DOHH2 (cell line): Measurements from ENCODE around the gene CLK2.
A peak's percentile ranks its signal among the peaks of the same experiment; 100 is the strongest.

Experiments
- H3F3A ChIP-seq: fragments of 200-600 bp; sonication (generic), shearing (Covaris generic); 2 replicates; pipeline ENCODE4 v1.6.0; 2016; ENCODE audit warnings: antibody characterized with exemption, mild to moderate bottlenecking; ENCODE audit not compliant: control insufficient read depth, insufficient read depth
- H3K27ac ChIP-seq: fragments of 200-600 bp; sonication (generic); 2 replicates; pipeline ENCODE4 v1.5.1; 2014; ENCODE audit warnings: low read depth, mild to moderate bottlenecking, low read length, moderate library complexity
- H3K27me3 ChIP-seq: fragments of 200-600 bp; sonication (generic); 2 replicates; pipeline ENCODE4 v1.6.1; 2014; ENCODE audit warnings: mild to moderate bottlenecking, low read length, mixed read lengths; ENCODE audit not compliant: control insufficient read depth
- H3K36me3 ChIP-seq: fragments of 200-600 bp; sonication (generic); 2 replicates; pipeline ENCODE4 v1.6.1; 2014; ENCODE audit warnings: mild to moderate bottlenecking, low read length, moderate library complexity, mixed read lengths; ENCODE audit not compliant: control insufficient read depth
- H3K4me1 ChIP-seq: fragments of 200-600 bp; sonication (generic); 2 replicates; pipeline ENCODE4 v1.6.1; 2014; ENCODE audit warnings: mild to moderate bottlenecking, low read length, mixed read lengths; ENCODE audit not compliant: control insufficient read depth
- H3K4me2 ChIP-seq: fragments of 200-600 bp; sonication (generic); 2 replicates; pipeline ENCODE4 v1.6.0; 2014; ENCODE audit warnings: mild to moderate bottlenecking, low read length, moderate library complexity
- H3K4me3 ChIP-seq: fragments of 200-600 bp; sonication (generic); 2 replicates; pipeline ENCODE4 v1.5.1; 2014; ENCODE audit warnings: mild to moderate bottlenecking, low read length, mixed read lengths
- H3K79me2 ChIP-seq: fragments of 200-600 bp; sonication (generic); 2 replicates; pipeline ENCODE4 v1.6.1; 2014; ENCODE audit warnings: mild to moderate bottlenecking, low read length, mixed read lengths; ENCODE audit not compliant: control insufficient read depth
- H3K9me2 ChIP-seq: fragments of 200-600 bp; sonication (generic); replicated peaks from 2 replicates; pipeline ENCODE4 v1.6.1; 2014; ENCODE audit warnings: mild to moderate bottlenecking, low read length, mixed read lengths; ENCODE audit not compliant: control insufficient read depth
- H3K9me3 ChIP-seq: fragments of 200-600 bp; sonication (generic); 2 replicates; pipeline ENCODE4 v1.6.1; 2014; ENCODE audit warnings: antibody characterized with exemption, low read length, mixed read lengths; ENCODE audit not compliant: control insufficient read depth, insufficient read depth
- H4K20me1 ChIP-seq: fragments of 200-600 bp; sonication (generic); 2 replicates; pipeline ENCODE4 v1.6.0; 2014; ENCODE audit warnings: low read depth, mild to moderate bottlenecking, antibody characterized with exemption, low read length, moderate library complexity; ENCODE audit not compliant: control insufficient read depth, insufficient read depth
- CTCF ChIP-seq: fragments of 200-600 bp; sonication (generic); IDR thresholded peaks from one replicate; pipeline ENCODE4 v1.5.1; 2014; ENCODE audit warnings: antibody characterized with exemption, mild to moderate bottlenecking, low read depth, low read length; ENCODE audit not compliant: poor library complexity, severe bottlenecking
- EZH2phosphoT487 ChIP-seq: fragments of 200-600 bp; sonication (generic); IDR thresholded peaks from 2 replicates; pipeline ENCODE4 v1.6.1; 2017; ENCODE audit warnings: borderline replicate concordance, mild to moderate bottlenecking, antibody characterized with exemption, low read length, moderate library complexity, mixed read lengths

The CLK2 gene

DNA sequence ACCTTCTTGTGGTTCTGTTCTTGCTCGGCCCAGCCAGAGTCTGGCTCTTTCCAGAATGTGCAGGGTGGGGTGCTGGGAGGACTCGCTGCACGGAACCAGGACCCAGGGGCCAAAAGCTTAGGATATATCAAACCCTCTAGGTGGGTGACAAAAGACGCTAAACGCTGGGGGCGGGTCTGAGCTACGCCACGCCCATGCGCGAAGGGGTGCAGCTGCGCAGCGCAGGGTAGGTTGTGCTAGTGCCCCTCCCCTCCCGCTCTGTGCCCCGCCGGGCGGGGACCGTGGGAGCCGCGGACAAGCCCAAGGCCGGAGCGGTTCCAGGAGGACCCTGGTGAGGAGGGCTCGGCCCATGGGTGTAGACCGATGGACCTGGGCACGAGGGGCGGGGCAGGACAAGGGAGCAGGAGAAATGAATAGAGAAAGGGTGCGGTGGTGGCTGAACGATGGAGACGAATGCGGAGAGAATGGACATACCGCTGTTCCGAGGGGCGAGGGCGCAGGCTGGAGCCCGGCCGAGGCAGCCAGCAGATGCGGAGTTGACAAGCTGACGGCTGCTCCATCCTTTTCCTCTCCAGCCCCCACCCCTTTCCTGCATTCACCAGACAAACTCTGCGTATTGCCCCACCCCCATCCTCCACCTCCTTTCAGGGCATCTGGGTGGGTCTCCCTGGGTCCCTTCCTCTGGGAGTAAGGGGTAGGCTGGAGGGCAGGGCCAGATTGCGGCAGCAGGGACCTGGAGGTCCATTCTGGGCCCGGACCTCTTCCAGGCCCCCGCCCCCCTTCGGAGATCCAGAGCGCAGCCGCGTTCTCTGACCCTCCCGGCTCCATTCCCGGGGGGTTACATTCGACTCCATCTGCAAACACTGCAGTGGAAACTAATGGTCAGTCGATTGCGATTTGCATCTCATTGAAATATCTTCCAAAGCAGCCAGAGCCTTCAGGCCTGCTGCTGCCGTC, 47.6 kb upstream of the CLK2 start, which contains the start of gene RUSC1:
Gene RUSC1, plus strand, starts transcription at position 234 of the 957 bp plus-strand sequence. CDS start 880 bp downstream, outside the sequence.
- H3K27me3 ChIP-seq, result no peaks in the 10 kb centered on the region
- H3F3A ChIP-seq, result peaks cover 35% of the 10 kb centered on the region
- peak within 1 kb of the TSS; percentile 47 for H3K4me2 ChIP-seq
- no peaks in the 10 kb centered on the region for H3K9me2 ChIP-seq
- H3K9me3 ChIP-seq, result no peaks in the 10 kb centered on the region
- H3K36me3 ChIP-seq, result peaks cover 42% of the 10 kb centered on the region
- TF ChIP-seq CTCF (no peak), EZH2phosphoT487 (no peak)
- H3K79me2 ChIP-seq, result peaks cover 10% of the 10 kb centered on the region
- 0 out of 2 replicates have a peak, but pooled peaks cover 4% of the 10 kb centered on the region for H4K20me1 ChIP-seq
- peak within 1 kb of the TSS; percentile 46 for H3K4me3 ChIP-seq
- peak within 1 kb of the TSS; percentile 29 for H3K27ac ChIP-seq
- peaks cover 44% of the 10 kb centered on the region for H3K4me1 ChIP-seq

DNA sequence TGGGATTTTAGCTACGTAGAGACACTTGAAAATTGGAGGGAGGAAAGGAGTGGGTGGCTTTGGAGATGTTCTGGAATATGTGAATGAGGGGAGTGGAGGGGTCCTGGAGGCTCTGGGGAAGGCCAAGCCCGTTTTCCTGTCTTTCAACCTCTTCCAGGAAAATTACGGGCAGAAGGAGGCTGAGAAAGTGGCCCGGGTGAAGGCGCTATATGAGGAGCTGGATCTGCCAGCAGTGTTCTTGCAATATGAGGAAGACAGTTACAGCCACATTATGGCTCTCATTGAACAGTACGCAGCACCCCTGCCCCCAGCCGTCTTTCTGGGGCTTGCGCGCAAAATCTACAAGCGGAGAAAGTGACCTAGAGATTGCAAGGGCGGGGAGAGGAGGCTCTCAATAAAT, 46.9 kb upstream of the CLK2 start:
- Histone ChIP-seq H3K4me3 (peak overlapping the region; percentile 46), H3K27ac (peak overlapping the region; percentile 29), H4K20me1 (0 out of 2 replicates have a peak, but pooled peaks cover 4% of the 10 kb centered on the region), H3K27me3 (no peaks in the 10 kb centered on the region), H3K9me3 (no peaks in the 10 kb centered on the region), H3K36me3 (peaks cover 42% of the 10 kb centered on the region), H3K79me2 (peaks cover 9% of the 10 kb centered on the region), H3K9me2 (no peaks in the 10 kb centered on the region), H3F3A (peaks cover 35% of the 10 kb centered on the region), H3K4me1 (peaks cover 37% of the 10 kb centered on the region), H3K4me2 (peak overlapping the region; percentile 47)
- TF ChIP-seq CTCF, result no peak
- no peak for TF ChIP-seq EZH2phosphoT487

- Histone ChIP-seq H4K20me1 (0 out of 2 replicates have a peak, but pooled peaks cover 4% of the 10 kb centered on the region), H3K36me3 (peaks cover 49% of the 10 kb centered on the region), H3F3A (peaks cover 38% of the 10 kb centered on the region), H3K4me2 (peak overlapping the region; percentile 47), H3K4me1 (peaks cover 31% of the 10 kb centered on the region), H3K9me3 (no peaks in the 10 kb centered on the region), H3K9me2 (no peaks in the 10 kb centered on the region), H3K4me3 (no peak overlapping the region), H3K79me2 (peaks cover 6% of the 10 kb centered on the region), H3K27me3 (no peaks in the 10 kb centered on the region), H3K27ac (peak overlapping the region; percentile 29; the same call in 1 of the 2 replicates)
- no peak for TF ChIP-seq EZH2phosphoT487
- no peak for TF ChIP-seq CTCF
These were observed 46.2 kb upstream of the CLK2 start for GRCh38 chr1:155319536-155319935.
